ENCODE results near the gene CLASP1.

CLASP1 gene

DNA sequence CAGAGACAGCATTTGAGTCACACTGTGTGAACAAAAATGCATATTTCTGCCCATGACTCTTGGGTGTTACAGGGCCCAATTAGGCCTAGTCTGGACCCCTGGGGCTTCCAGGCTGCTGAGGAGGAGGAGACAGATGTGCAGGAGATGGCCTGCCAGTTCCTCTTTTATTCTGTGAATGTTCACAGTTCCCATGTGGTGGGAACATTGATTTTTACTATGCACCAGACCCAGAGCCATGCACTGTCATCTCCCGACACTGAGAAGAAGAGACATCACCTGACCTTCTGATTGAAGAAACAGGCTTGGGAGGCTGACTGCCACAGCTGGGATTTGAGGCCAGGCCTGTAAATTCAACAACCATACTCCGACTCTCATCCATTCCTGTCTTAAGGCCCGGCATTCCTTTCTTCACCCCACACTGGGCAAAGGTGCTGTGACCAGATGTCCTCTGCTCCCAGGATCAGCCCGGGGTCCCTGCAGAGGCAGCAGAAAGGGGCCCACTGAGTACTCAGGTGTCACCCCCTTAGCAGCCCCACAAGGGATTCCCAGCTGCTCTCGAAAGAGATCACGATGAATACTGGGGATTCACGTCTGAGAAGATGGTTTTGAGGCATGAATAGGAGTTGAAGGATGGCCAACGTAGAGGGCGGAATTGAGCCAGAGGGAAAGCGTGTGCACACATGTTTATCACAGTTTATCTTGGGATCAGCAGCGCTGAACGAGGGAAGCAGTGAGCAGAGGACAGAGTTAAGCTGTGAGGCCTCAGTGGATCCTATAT lies 360.6 kb downstream of the CLASP1 start:
- TF ChIP-seq, protein P1, sequence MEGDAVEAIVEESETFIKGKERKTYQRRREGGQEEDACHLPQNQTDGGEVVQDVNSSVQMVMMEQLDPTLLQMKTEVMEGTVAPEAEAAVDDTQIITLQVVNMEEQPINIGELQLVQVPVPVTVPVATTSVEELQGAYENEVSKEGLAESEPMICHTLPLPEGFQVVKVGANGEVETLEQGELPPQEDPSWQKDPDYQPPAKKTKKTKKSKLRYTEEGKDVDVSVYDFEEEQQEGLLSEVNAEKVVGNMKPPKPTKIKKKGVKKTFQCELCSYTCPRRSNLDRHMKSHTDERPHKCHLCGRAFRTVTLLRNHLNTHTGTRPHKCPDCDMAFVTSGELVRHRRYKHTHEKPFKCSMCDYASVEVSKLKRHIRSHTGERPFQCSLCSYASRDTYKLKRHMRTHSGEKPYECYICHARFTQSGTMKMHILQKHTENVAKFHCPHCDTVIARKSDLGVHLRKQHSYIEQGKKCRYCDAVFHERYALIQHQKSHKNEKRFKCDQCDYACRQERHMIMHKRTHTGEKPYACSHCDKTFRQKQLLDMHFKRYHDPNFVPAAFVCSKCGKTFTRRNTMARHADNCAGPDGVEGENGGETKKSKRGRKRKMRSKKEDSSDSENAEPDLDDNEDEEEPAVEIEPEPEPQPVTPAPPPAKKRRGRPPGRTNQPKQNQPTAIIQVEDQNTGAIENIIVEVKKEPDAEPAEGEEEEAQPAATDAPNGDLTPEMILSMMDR (IDR thresholded peaks at IDR 0.05) = no peak

DNA sequence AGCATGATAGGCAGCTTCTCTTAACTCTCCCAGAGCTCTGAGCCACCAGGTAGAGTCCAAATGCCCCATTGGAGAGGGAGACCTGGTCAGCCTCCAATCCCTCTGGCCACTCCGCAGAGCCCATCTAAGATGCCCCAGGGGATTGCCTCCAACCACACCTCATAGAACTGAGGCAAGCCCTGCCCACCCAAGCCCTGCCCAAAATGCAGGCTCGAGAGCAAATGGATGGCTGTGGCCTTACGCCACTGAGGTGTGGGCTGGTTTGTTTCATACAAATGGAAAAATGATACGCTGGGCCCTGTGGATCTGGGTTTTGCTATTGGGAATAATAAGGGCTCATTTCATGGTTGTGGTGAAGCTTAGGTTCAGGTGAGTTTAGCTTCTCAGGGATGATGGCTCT lies 361.3 kb downstream of the CLASP1 start:
- TF ChIP-seq, protein P1 (IDR thresholded peaks at IDR 0.05) = no peak
